ENCODE results near the gene SLC39A12. TPM values are rescaled to one million over a fixed set of nuclear protein-coding genes. Genes with fewer than 3 reads are reported as not detected.
"Not testable (repeated sequence)": the region's sequence is repeated elsewhere in the genome, so short reads cannot be mapped to it uniquely, and the experiment has no call there.

SLC39A12 gene
- total RNA-seq, 2 experiments from 2014 or later: not detected

GRCh38 chr10:17923728-17924127 lies 28.0 kb upstream of the SLC39A12 start:
- no peak for DNase-seq
- no peak overlapping the region for H3K27ac Mint-ChIP-seq
- no peak overlapping the region for H3K4me3 Mint-ChIP-seq
- H3K27me3 Mint-ChIP-seq (ENCODE audit: low read depth): no peaks in the 10 kb centered on the region
- CTCF ChIA-PET: no interaction called here
- no peaks in the 10 kb centered on the region for H3K36me3 Mint-ChIP-seq (ENCODE audit: low read depth)
- no peaks in the 10 kb centered on the region for H3K4me1 Mint-ChIP-seq (ENCODE audit: low read depth)
- intact Hi-C loops (cut with micrococcal nuclease): no loop called here
- H3K9me3 Mint-ChIP-seq: no peaks in the 10 kb centered on the region

- no peaks in the 10 kb centered on the region for H3K9me3 Mint-ChIP-seq
- intact Hi-C loops (cut with micrococcal nuclease): no loop called here
- peaks cover 3% of the 10 kb centered on the region for H3K27me3 Mint-ChIP-seq (ENCODE audit: low read depth)
- DNase-seq: no peak
- no peak overlapping the region for H3K27ac Mint-ChIP-seq
- H3K36me3 Mint-ChIP-seq (ENCODE audit: low read depth): no peaks in the 10 kb centered on the region
- CTCF ChIA-PET: no interaction called here
- H3K4me3 Mint-ChIP-seq: no peak overlapping the region
- no peaks in the 10 kb centered on the region for H3K4me1 Mint-ChIP-seq (ENCODE audit: low read depth)
Observed at GRCh38 chr10:17943033-17943745, 8.5 kb upstream of the SLC39A12 start.

DNA sequence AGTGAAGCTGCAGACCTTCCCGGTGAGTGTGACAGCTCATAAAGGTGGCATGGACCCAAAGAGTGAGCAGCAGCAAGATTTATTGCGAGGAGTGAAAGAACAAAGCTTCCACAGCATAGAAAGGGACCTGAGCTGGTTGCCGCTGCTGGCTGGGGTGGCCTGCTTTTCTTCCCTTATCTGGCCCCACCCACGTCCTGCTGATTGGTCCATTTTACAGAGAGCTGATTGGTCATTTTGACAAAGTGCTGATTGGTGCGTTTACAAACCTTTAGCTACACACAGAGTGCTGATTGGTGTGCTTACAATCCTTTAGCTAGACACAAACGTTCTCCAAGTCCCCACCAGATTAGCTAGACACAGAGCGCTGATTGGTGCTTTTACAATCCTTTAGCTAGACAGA lies 1.4 kb upstream of the SLC39A12 start:
- CTCF ChIA-PET; intact Hi-C loops (cut with micrococcal nuclease): not testable (repeated sequence)

DNA sequence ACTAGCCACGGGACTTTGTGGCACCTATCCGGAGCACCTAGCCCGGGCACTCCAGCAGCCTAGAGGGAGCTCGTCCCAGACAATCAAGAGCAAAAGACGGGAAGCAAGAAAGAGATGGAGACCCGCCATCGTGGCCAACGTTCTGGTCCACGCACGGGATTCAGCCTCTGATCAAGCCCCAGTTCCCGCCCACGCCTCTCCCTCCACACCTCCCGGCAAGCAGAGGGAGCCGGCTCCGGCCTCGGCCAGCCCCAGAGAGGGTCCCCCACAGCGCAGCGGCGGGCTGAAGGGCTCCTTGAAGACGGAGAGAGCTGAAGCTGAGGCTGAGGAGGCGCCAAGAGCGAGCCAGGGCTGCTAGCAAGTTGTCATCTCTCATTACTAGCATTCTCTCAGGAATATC lies 992 bp upstream of the SLC39A12 start:
- intact Hi-C loops (cut with micrococcal nuclease): no loop called here

More for the DNA sequence above, 1.4 kb upstream of the SLC39A12 start:
- DNase-seq; H3K27me3 Mint-ChIP-seq (ENCODE audit: low read depth); H3K4me1 Mint-ChIP-seq (ENCODE audit: low read depth); H3K4me3 Mint-ChIP-seq; H3K27ac Mint-ChIP-seq; H3K9me3 Mint-ChIP-seq; H3K36me3 Mint-ChIP-seq (ENCODE audit: low read depth): not testable (repeated sequence)

GRCh38 chr10:17954372-17954771 lies 2.7 kb downstream of the SLC39A12 start:
- H3K4me1 Mint-ChIP-seq (ENCODE audit: low read depth); H3K27me3 Mint-ChIP-seq (ENCODE audit: low read depth); DNase-seq; H3K36me3 Mint-ChIP-seq (ENCODE audit: low read depth); H3K4me3 Mint-ChIP-seq; intact Hi-C loops (cut with micrococcal nuclease); H3K27ac Mint-ChIP-seq; H3K9me3 Mint-ChIP-seq: not testable (repeated sequence)
- CTCF ChIA-PET: interaction anchor here (0.7 kb wide), 1 partner anchor 150 kb away, joined by 3 read pairs; no protein-coding TSS in a partner anchor

More for the DNA sequence above, 992 bp upstream of the SLC39A12 start:
- no peak for DNase-seq
- Mint-ChIP-seq H3K4me1 (ENCODE audit: low read depth) (no peaks in the 10 kb centered on the region), H3K27me3 (ENCODE audit: low read depth) (peaks cover 3% of the 10 kb centered on the region), H3K36me3 (ENCODE audit: low read depth) (no peaks in the 10 kb centered on the region), H3K4me3 (no peak overlapping the region), H3K9me3 (peaks cover 2% of the 10 kb centered on the region), H3K27ac (no peak overlapping the region)
- CTCF ChIA-PET: no interaction called here

GRCh38 chr10:17954861-17955260 lies 3.1 kb downstream of the SLC39A12 start:
- H3K4me3 Mint-ChIP-seq: no peak overlapping the region
- no peak for DNase-seq
- H3K4me1 Mint-ChIP-seq (ENCODE audit: low read depth): no peaks in the 10 kb centered on the region
- no peak overlapping the region for H3K27ac Mint-ChIP-seq
- intact Hi-C loops (cut with micrococcal nuclease): no loop called here
- no peaks in the 10 kb centered on the region for H3K27me3 Mint-ChIP-seq (ENCODE audit: low read depth)
- H3K36me3 Mint-ChIP-seq (ENCODE audit: low read depth): no peaks in the 10 kb centered on the region
- H3K9me3 Mint-ChIP-seq: peaks cover 4% of the 10 kb centered on the region
- CTCF ChIA-PET: no interaction called here

- no peaks in the 10 kb centered on the region for H3K4me1 Mint-ChIP-seq (ENCODE audit: low read depth)
- peaks cover 5% of the 10 kb centered on the region for H3K9me3 Mint-ChIP-seq
- CTCF ChIA-PET: no interaction called here
- H3K4me3 Mint-ChIP-seq: no peak overlapping the region
- DNase-seq: no peak
- no peaks in the 10 kb centered on the region for H3K36me3 Mint-ChIP-seq (ENCODE audit: low read depth)
- H3K27ac Mint-ChIP-seq: no peak overlapping the region
- no peaks in the 10 kb centered on the region for H3K27me3 Mint-ChIP-seq (ENCODE audit: low read depth)
- intact Hi-C loops (cut with micrococcal nuclease): no loop called here
Observed at GRCh38 chr10:17958049-17958448, 6.3 kb downstream of the SLC39A12 start.

- DNase-seq: no peak
- Mint-ChIP-seq H3K36me3 (ENCODE audit: low read depth) (no peaks in the 10 kb centered on the region), H3K9me3 (peaks cover 5% of the 10 kb centered on the region), H3K27ac (no peak overlapping the region), H3K4me3 (no peak overlapping the region), H3K27me3 (ENCODE audit: low read depth) (no peaks in the 10 kb centered on the region), H3K4me1 (ENCODE audit: low read depth) (no peaks in the 10 kb centered on the region)
- CTCF ChIA-PET: no interaction called here
- intact Hi-C loops (cut with micrococcal nuclease): no loop called here
Observed at GRCh38 chr10:17959870-17960269, 8.2 kb downstream of the SLC39A12 start.

GRCh38 chr10:17961551-17962422 lies 10.1 kb downstream of the SLC39A12 start:
- Mint-ChIP-seq H3K9me3 (peaks cover 5% of the 10 kb centered on the region), H3K36me3 (ENCODE audit: low read depth) (no peaks in the 10 kb centered on the region), H3K4me3 (no peak overlapping the region), H3K27ac (no peak overlapping the region), H3K4me1 (ENCODE audit: low read depth) (no peaks in the 10 kb centered on the region), H3K27me3 (ENCODE audit: low read depth) (no peaks in the 10 kb centered on the region)
- DNase-seq: no peak
- intact Hi-C loops (cut with micrococcal nuclease): no loop called here
- CTCF ChIA-PET: interaction anchor here (0.5 kb wide), 1 partner anchor 144 kb away, joined by 3 read pairs; no protein-coding TSS in a partner anchor

DNA sequence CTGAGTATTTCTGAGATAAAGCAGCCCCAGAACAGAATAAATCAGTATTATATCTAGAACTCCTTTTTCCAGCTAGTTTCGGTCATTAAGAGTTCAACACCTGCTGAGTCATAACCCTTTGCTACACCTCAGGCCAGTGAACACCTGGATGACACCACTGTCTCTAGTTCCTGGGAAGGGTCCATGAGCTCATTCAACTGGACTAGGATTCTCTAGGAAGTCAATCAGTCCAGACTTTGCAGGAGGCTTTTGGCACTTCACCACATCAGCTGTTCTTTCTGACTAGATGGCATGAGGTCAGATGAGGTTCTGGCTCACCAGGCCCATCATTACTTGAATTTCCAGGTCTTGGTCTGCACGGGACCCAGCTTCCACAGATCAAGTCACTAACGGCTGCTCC lies 11.7 kb downstream of the SLC39A12 start:
- no peaks in the 10 kb centered on the region for H3K27me3 Mint-ChIP-seq (ENCODE audit: low read depth)
- H3K4me1 Mint-ChIP-seq (ENCODE audit: low read depth): no peaks in the 10 kb centered on the region
- DNase-seq: no peak
- H3K36me3 Mint-ChIP-seq (ENCODE audit: low read depth): no peaks in the 10 kb centered on the region
- peaks cover 8% of the 10 kb centered on the region for H3K9me3 Mint-ChIP-seq
- CTCF ChIA-PET: no interaction called here
- H3K27ac Mint-ChIP-seq: no peak overlapping the region
- intact Hi-C loops (cut with micrococcal nuclease): no loop called here
- H3K4me3 Mint-ChIP-seq: no peak overlapping the region

GRCh38 chr10:17965649-17966235 lies 14.0 kb downstream of the SLC39A12 start:
- DNase-seq: no peak
- no peaks in the 10 kb centered on the region for H3K36me3 Mint-ChIP-seq (ENCODE audit: low read depth)
- peaks cover 14% of the 10 kb centered on the region for H3K9me3 Mint-ChIP-seq
- no peak overlapping the region for H3K27ac Mint-ChIP-seq
- H3K27me3 Mint-ChIP-seq (ENCODE audit: low read depth): no peaks in the 10 kb centered on the region
- no peaks in the 10 kb centered on the region for H3K4me1 Mint-ChIP-seq (ENCODE audit: low read depth)
- intact Hi-C loops (cut with micrococcal nuclease): no loop called here
- H3K4me3 Mint-ChIP-seq: no peak overlapping the region
- CTCF ChIA-PET: no interaction called here

- no peak for DNase-seq
- no peak overlapping the region for H3K4me3 Mint-ChIP-seq
- H3K27ac Mint-ChIP-seq: no peak overlapping the region
- CTCF ChIA-PET: no interaction called here
- intact Hi-C loops (cut with micrococcal nuclease): no loop called here
- no peaks in the 10 kb centered on the region for H3K27me3 Mint-ChIP-seq (ENCODE audit: low read depth)
- peaks cover under 1% of the 10 kb centered on the region for H3K9me3 Mint-ChIP-seq
- H3K36me3 Mint-ChIP-seq (ENCODE audit: low read depth): no peaks in the 10 kb centered on the region
- H3K4me1 Mint-ChIP-seq (ENCODE audit: low read depth): no peaks in the 10 kb centered on the region
Observed at GRCh38 chr10:17974505-17974904, 22.8 kb downstream of the SLC39A12 start.

Data from activated naive CD4-positive, alpha-beta T cell treated with anti-CD3 and anti-CD28 coated beads for 36 hours (primary cell).